Measurements from ENCODE around the gene SYNE2. TPM values are rescaled to one million over a fixed set of nuclear protein-coding genes. Genes with fewer than 3 reads are reported as not detected.

The SYNE2 gene
- total and polyA plus RNA-seq, 12 donors, result 43.6 to 205 (median 103) TPM

DNA sequence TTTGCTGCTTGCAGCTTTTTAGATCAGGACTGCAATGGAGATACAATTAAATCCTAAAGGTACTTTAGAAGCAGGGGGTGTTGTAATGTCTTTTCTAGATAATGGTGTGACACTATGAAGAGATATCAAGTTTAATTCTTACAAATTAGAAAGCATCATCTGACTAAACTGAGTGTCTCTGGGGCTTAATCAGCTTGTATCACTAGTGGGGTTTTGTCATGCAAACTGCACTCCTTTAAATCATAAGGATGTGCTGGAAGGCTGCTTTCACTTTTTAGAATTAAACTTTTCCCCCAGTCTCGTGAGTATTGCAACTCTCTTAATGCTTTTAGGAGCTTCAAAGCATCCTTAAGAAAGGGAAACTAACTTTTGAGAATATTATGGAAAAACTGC, 222.8 kb downstream of the SYNE2 start:
- Histone ChIP-seq H3K9me3 (no peaks in the 10 kb centered on the region), H3K36me3 (peaks cover 0 to 96% (median 28%) of the 10 kb centered on the region in 9 donors), H3K27me3 (no peaks in the 10 kb centered on the region), H3K4me1 (no peaks in the 10 kb centered on the region), H3K27ac (no peak overlapping the region), H3K4me3 (no peak overlapping the region)
- ATAC-seq, result no peak
- TF ChIP-seq, protein P1, sequence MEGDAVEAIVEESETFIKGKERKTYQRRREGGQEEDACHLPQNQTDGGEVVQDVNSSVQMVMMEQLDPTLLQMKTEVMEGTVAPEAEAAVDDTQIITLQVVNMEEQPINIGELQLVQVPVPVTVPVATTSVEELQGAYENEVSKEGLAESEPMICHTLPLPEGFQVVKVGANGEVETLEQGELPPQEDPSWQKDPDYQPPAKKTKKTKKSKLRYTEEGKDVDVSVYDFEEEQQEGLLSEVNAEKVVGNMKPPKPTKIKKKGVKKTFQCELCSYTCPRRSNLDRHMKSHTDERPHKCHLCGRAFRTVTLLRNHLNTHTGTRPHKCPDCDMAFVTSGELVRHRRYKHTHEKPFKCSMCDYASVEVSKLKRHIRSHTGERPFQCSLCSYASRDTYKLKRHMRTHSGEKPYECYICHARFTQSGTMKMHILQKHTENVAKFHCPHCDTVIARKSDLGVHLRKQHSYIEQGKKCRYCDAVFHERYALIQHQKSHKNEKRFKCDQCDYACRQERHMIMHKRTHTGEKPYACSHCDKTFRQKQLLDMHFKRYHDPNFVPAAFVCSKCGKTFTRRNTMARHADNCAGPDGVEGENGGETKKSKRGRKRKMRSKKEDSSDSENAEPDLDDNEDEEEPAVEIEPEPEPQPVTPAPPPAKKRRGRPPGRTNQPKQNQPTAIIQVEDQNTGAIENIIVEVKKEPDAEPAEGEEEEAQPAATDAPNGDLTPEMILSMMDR (IDR thresholded peaks at IDR 0.05), result no peak
- 67 to 78% methylated on average over 1 of the region's 1 CpG for WGBS, 2 donors
- DNase-seq, result no peak
- intact Hi-C loops (cut with DNase I), result no loop called here

DNA sequence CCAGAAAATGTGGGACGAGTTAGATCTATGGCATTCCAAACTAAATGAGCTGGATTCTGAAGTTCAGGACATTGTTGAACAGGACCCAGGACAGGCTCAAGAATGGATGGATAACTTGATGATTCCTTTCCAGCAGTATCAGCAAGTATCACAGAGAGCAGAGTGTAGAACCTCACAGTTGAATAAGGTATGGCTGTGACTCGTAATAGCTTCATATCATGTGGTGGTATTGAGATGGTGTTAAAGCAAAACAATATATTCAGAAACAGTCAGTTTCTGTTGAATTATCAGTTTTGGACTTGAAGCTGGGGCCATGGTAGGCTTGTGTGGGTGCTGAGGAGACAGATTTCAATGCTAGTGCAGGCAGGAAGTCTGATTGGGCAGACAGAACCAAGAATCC, 227.6 kb downstream of the SYNE2 start:
- intact Hi-C loops (cut with DNase I), result no loop called here
- ATAC-seq (no peak), DNase-seq (no peak)
- Histone ChIP-seq H3K36me3 (peaks cover 0 to 96% (median 24%) of the 10 kb centered on the region in 9 donors), H3K4me3 (no peak overlapping the region), H3K9me3 (peaks cover 0 to 4% (median 0%) of the 10 kb centered on the region in 11 donors), H3K27ac (no peak overlapping the region), H3K27me3 (no peaks in the 10 kb centered on the region), H3K4me1 (peaks cover 0 to 11% (median 4%) of the 10 kb centered on the region in 9 donors)
- WGBS, 2 donors, result 95 to 98% methylated on average over 2 of the region's 2 CpGs
- TF ChIP-seq, protein P1 (IDR thresholded peaks at IDR 0.05), result no peak

DNA sequence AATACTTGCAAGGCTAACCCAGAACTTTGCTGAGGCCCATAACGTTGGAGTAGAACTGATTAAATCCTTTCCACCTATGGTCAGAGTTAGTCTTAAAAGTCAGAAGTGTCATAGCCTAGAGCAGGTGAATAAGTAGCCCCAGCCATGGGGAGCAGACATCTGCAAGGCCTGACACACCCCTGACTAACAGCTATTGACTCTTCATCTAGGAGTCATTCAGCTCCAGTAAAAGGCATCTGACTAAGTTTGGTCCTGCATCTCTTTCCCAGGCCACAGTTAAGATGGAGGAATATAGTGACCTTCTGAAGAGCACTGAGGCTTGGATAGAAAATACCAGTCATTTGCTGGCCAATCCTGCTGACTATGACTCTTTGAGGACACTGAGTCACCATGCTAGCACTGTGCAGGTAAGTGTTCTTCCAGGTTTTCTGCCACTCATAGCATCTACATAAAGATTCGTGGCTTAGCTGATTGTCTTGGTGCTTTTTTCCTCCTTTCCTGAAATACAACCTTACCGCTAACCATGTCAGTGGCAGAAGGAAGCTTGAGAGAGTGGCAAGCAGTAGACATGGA, 228.5 kb downstream of the SYNE2 start:
- intact Hi-C loops (cut with DNase I), result no loop called here
- TF ChIP-seq, protein P1 (IDR thresholded peaks at IDR 0.05), result no peak
- DNase-seq (no peak), ATAC-seq (no peak)
- H3K27ac ChIP-seq, result no peak overlapping the region
- no peak overlapping the region for H3K4me3 ChIP-seq
- H3K9me3 ChIP-seq, result peaks cover 0 to 4% (median 0%) of the 10 kb centered on the region in 11 donors
- H3K4me1 ChIP-seq, result peaks cover 0 to 11% (median 4%) of the 10 kb centered on the region in 9 donors
- no peaks in the 10 kb centered on the region for H3K27me3 ChIP-seq
- H3K36me3 ChIP-seq, result peaks cover 0 to 87% (median 24%) of the 10 kb centered on the region in 9 donors
- 97 to 98% methylated on average over 3 of the region's 3 CpGs for WGBS, 2 donors

DNA sequence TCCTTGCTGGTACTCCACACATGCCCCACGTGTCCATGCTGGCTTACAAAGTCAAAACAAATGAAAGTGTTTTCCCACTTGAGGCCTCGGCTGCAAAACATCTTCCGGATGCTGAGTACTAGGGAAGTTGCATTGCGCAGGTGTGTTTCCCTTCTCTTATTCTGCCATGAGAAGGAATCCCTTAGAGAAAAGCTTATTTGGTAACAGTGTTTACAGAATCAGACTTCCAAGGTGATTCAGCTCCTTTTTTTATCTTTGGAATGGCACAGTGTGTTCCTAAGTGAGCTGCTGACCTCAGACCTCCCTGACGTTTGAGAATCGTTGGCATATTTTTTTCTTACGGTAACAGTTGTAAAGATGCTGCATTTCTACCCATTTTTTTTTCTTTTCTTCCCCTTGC, 230.0 kb downstream of the SYNE2 start:
- intact Hi-C loops (cut with DNase I), result no loop called here
- 65 to 85% methylated on average over 7 of the region's 7 CpGs for WGBS, 2 donors
- H3K27me3 ChIP-seq, result no peaks in the 10 kb centered on the region
- peaks cover 0 to 4% (median 0%) of the 10 kb centered on the region in 11 donors for H3K9me3 ChIP-seq
- peak overlapping the region in 4 of 10 donors; percentile 14 to 44 (median 18) for H3K27ac ChIP-seq
- TF ChIP-seq, protein P1 (IDR thresholded peaks at IDR 0.05), result no peak
- DNase-seq (no peak), ATAC-seq (peak in 5 of 8 donors; percentile 47 to 75 (median 65))
- peaks cover 0 to 85% (median 24%) of the 10 kb centered on the region in 9 donors for H3K36me3 ChIP-seq
- H3K4me3 ChIP-seq, result no peak overlapping the region
- H3K4me1 ChIP-seq, result peaks cover 0 to 11% (median 4%) of the 10 kb centered on the region in 9 donors
